GM19193 (cell line): ENCODE data around the gene FDXACB1.

Experiments
- POLR2A ChIP-seq: IDR thresholded peaks from 4 replicates; pipeline ENCODE4 v1.6.1; 2011; ENCODE audit not compliant: insufficient read depth, insufficient read length; ENCODE audit errors: extremely low read depth

The FDXACB1 gene

GRCh38 chr11:111836721-111837120 is 42.2 kb downstream of the FDXACB1 start:
- TF ChIP-seq POLR2A: no peak

GRCh38 chr11:111836162-111836561 is 42.8 kb downstream of the FDXACB1 start:
- no peak for TF ChIP-seq POLR2A

- TF ChIP-seq POLR2A: no peak
These were observed 43.3 kb downstream of the FDXACB1 start for GRCh38 chr11:111835665-111836064.

GRCh38 chr11:111834432-111835163 is 44.4 kb downstream of the FDXACB1 start:
- TF ChIP-seq POLR2A: no peak

- TF ChIP-seq POLR2A: no peak
These were observed 45.4 kb downstream of the FDXACB1 start for GRCh38 chr11:111833524-111833923.

GRCh38 chr11:111829185-111829968 is 49.6 kb downstream of the FDXACB1 start:
- no peak for TF ChIP-seq POLR2A

GRCh38 chr11:111826322-111826950 is 52.5 kb downstream of the FDXACB1 start:
- no peak for TF ChIP-seq POLR2A
